Endothelial cell of umbilical vein (primary cell): Measurements from ENCODE around the gene OSBPL9. TPM values are rescaled to one million over a fixed set of nuclear protein-coding genes. Genes with fewer than 3 reads are reported as not detected.

Experiments
- BruUV-seq: library from RNA; stranded (reverse); fragments of 400-500 nt; replicated peaks from 2 replicates; lab custom pipeline; 2021; lab: Mats Ljungman, UMichigan
- CTCF ChIA-PET: fragments of 300-600, 350-600 bp; sonication (Branson Sonifier 250); formaldehyde crosslinking; loops from one replicate; lab custom pipeline; 2021; ENCODE audit warnings: antibody characterized with exemption, inconsistent platforms; lab: Charles Lee
- POLR2A ChIA-PET: fragments of 300-600, 350-600 bp; sonication (Branson Sonifier 250); formaldehyde crosslinking; loops from one replicate; lab custom pipeline; 2021; ENCODE audit warnings: antibody characterized with exemption, inconsistent platforms; lab: Charles Lee
- DNase-seq: peaks from one replicate; pipeline ENCODE4 v3.0.0-alpha.2; 2011; ENCODE audit warnings: low read depth, low spot score
- FAIRE-seq: peaks from 2 replicates; lab custom pipeline; 2011; peaks lifted over from hg19 to GRCh38; lab: Jason Lieb, UNC
- H2AFZ ChIP-seq: 2 replicates; pipeline ENCODE4 v1.6.0; 2012; ENCODE audit warnings: low read depth, low read length, control low read depth, inconsistent platforms
- H3K27ac ChIP-seq: 2 replicates; pipeline ENCODE4 v1.5.1; 2011; ENCODE audit warnings: low read depth, mild to moderate bottlenecking, control low read depth, low read length, moderate library complexity; ENCODE audit not compliant: insufficient read depth
- H3K27me3 ChIP-seq, 2 experiments: 2 replicates each; pipeline versions ENCODE4 v1.6.0 to v1.6.1; 2011; ENCODE audit warnings: low read length in 2 of 2, mixed read lengths in 1 of 2; ENCODE audit not compliant: control insufficient read depth in 2 of 2, insufficient read depth in 2 of 2
- H3K36me3 ChIP-seq, 2 experiments: 2 replicates in 1 of 2; 3 replicates in 1 of 2; pipeline ENCODE4 v1.5.1; 2011; ENCODE audit warnings: low read length in 2 of 2, mild to moderate bottlenecking in 1 of 2, moderate library complexity in 1 of 2; ENCODE audit not compliant: control insufficient read depth in 2 of 2, insufficient read depth in 2 of 2; ENCODE audit errors: extremely low read depth in 1 of 2
- H3K4me1 ChIP-seq: 3 replicates; pipeline ENCODE4 v1.5.1; 2011; ENCODE audit warnings: mild to moderate bottlenecking, low read length; ENCODE audit not compliant: control insufficient read depth, insufficient read depth; ENCODE audit errors: extremely low read depth
- H3K4me2 ChIP-seq: 2 replicates; pipeline ENCODE4 v1.6.1; 2011; ENCODE audit warnings: low read length, control low read depth, mixed read lengths; ENCODE audit not compliant: insufficient read depth
- H3K4me3 ChIP-seq, 3 experiments: fragments of 200-600 bp in 1 of 3; sonication (generic), shearing (Covaris generic) in 1 of 3; replicated peaks in 1 of 3; 2 replicates each; pipeline ENCODE4 v1.5.1; 2011 to 2016; ENCODE audit warnings: control low read depth in 3 of 3, low read length in 3 of 3, mild to moderate bottlenecking in 2 of 3, inconsistent platforms in 1 of 3, low read depth in 1 of 3, moderate library complexity in 1 of 3; ENCODE audit not compliant: insufficient read depth in 1 of 3
- H3K79me2 ChIP-seq: 2 replicates; pipeline ENCODE4 v1.6.0; 2012; ENCODE audit warnings: low read length, inconsistent platforms; ENCODE audit not compliant: control insufficient read depth, insufficient read depth
- H3K9ac ChIP-seq: replicated peaks from 2 replicates; pipeline ENCODE3; 2011; ENCODE audit warnings: low read length, control low read depth; ENCODE audit not compliant: insufficient read depth; ENCODE audit errors: extremely low read depth
- H3K9me1 ChIP-seq: replicated peaks from 3 replicates; pipeline ENCODE4 v1.6.0; 2011; ENCODE audit warnings: mild to moderate bottlenecking, low read length; ENCODE audit not compliant: control insufficient read depth, insufficient read depth; ENCODE audit errors: extremely low read depth
- H3K9me3 ChIP-seq: replicated peaks from 2 replicates; pipeline ENCODE4 v1.5.1; 2012; ENCODE audit warnings: low read length, inconsistent platforms; ENCODE audit not compliant: control insufficient read depth, insufficient read depth
- H4K20me1 ChIP-seq: replicated peaks from 2 replicates; pipeline ENCODE3; 2011; ENCODE audit warnings: mild to moderate bottlenecking, low read length; ENCODE audit not compliant: control insufficient read depth, insufficient read depth; ENCODE audit errors: extremely low read depth
- CTCF ChIP-seq, 2 donors: IDR thresholded peaks; 1 replicate in 1 of 2; 2 replicates in 1 of 2; pipeline ENCODE4 v1.5.1; 2011; ENCODE audit warnings: low read length in 2 of 2, mild to moderate bottlenecking in 2 of 2, moderate library complexity in 2 of 2, control low read depth in 1 of 2, inconsistent platforms in 1 of 2, low read depth in 1 of 2; ENCODE audit not compliant: insufficient read depth in 1 of 2; ENCODE audit errors: extremely low read depth in 1 of 2
- EZH2 ChIP-seq: IDR thresholded peaks from 2 replicates; pipeline ENCODE4 v1.6.1; 2012; ENCODE audit warnings: borderline replicate concordance, low read depth, mild to moderate bottlenecking, moderate library complexity, low read length, inconsistent platforms; ENCODE audit not compliant: severe bottlenecking
- FOS ChIP-seq: IDR thresholded peaks from 2 replicates; pipeline ENCODE4 v1.6.1; 2011; ENCODE audit warnings: mild to moderate bottlenecking, low read length, moderate library complexity, borderline replicate concordance; ENCODE audit not compliant: insufficient read depth
- GATA2 ChIP-seq: IDR thresholded peaks from 2 replicates; pipeline ENCODE4 v1.7.0; 2011; ENCODE audit warnings: low read depth, mild to moderate bottlenecking, moderate library complexity, mixed read lengths, low read length; ENCODE audit not compliant: insufficient read length, insufficient read depth
- JUN ChIP-seq: IDR thresholded peaks from 2 replicates; pipeline ENCODE4 v1.6.1; 2011; ENCODE audit warnings: borderline replicate concordance, low read depth; ENCODE audit not compliant: insufficient read length, insufficient read depth
- MAX ChIP-seq: IDR thresholded peaks from 2 replicates; pipeline ENCODE4 v1.6.1; 2011; ENCODE audit not compliant: insufficient read depth, insufficient read length
- MYC ChIP-seq: IDR thresholded peaks from one replicate; pipeline ENCODE4 v1.6.1; 2011; ENCODE audit warnings: mild to moderate bottlenecking, low read depth, low read length
- POLR2A ChIP-seq: IDR thresholded peaks from 2 replicates; pipeline ENCODE4 v1.6.1; 2012; ENCODE audit warnings: low read depth, mild to moderate bottlenecking, control low read depth, low read length
- POLR2AphosphoS5 ChIP-seq: IDR thresholded peaks from 2 replicates; pipeline ENCODE4 v1.6.1; 2012; ENCODE audit warnings: low read depth, mild to moderate bottlenecking, control low read depth, low read length, moderate library complexity; ENCODE audit not compliant: insufficient read depth
- dilution Hi-C: fragments of 300-500 bp; cut with MboI; formaldehyde crosslinking; loops from one replicate; pipeline ENCODE4 v1.15.0; 2019; ENCODE audit warnings: low sequenced_read_pairs; ENCODE audit not compliant: extremely low pct_ligation_motif_present
- intact Hi-C: fragments of 100-400 bp; cut with micrococcal nuclease; formaldehyde crosslinking; loops from one replicate; pipeline ENCODE4 v1.10.0; 2022
- polyA plus RNA-seq, 4 experiments: library from polyadenylated mRNA; depleted of rRNA in 3 of 4; stranded (reverse) in 3 of 4; unstranded in 1 of 4; fragments of >200 nt; gene quantifications; 2 replicates each; pipeline versions ENCODE4 v1.2.1 to v1.2.3, GENCODE V29; 2011 to 2012; ENCODE audit warnings: missing spikeins in 1 of 4
- total RNA-seq: library from RNA; stranded (reverse); gene quantifications from 2 replicates; pipeline ENCODE4 v1.2.3, GENCODE V29; 2021

Gene OSBPL9
- total and polyA plus RNA-seq, 2 donors (not counting 3 experiments of a cell fraction or from before 2014, with no cell fraction given), result 46.2 to 80.3 TPM

- BruUV-seq, result no TSS peak
- POLR2A ChIA-PET, result no interaction called here
- Histone ChIP-seq H2AFZ (no peak overlapping the region), H3K4me1 (peaks cover 5% of the 10 kb centered on the region), H3K9me1 (no peaks in the 10 kb centered on the region), H3K9me3 (no peaks in the 10 kb centered on the region), H3K36me3 (no peaks in the 10 kb centered on the region), H3K79me2 (peaks cover 10% of the 10 kb centered on the region), H3K9ac (no peak overlapping the region), H3K27ac (no peak overlapping the region), H3K4me3 (no peak overlapping the region), H3K27me3 (no peaks in the 10 kb centered on the region), H3K4me2 (no peak overlapping the region), H4K20me1 (peaks cover 2% of the 10 kb centered on the region)
- dilution Hi-C loops (no loop called here), intact Hi-C loops (no loop called here)
- CTCF ChIA-PET, result interaction anchor here (1.2 to 1.6 kb wide), 4 partner anchors 13 to 79 kb away, joined by 3 to 6 read pairs (median 4); no protein-coding TSS in a partner anchor
- no peak for DNase-seq
- TF ChIP-seq EZH2 (no peak), GATA2 (no peak), POLR2A (no peak), JUN (no peak), MAX (no peak), CTCF (IDR thresholded peaks at IDR 0.05; ENCODE audit: extremely low read depth in 1 of 2, insufficient read depth in 1 of 2, low read depth in 1 of 2, low read length in 2 of 2) (no peak), POLR2AphosphoS5 (no peak), FOS (no peak), MYC (no peak)
- no peak for FAIRE-seq
Observed at GRCh38 chr1:51648180-51649109, 31.6 kb downstream of the OSBPL9 start.
